Stimulated activated CD8-positive, alpha-beta memory T cell treated with anti-CD3 and anti-CD28 coated beads, Interleukin-7, amount 100 ng/mL, for 24 hours (primary cell): Measurements from ENCODE around the gene TENT5C.

Experiments used
- DNase-seq: peaks from one replicate; pipeline ENCODE4 v3.0.0-alpha.2; 2020; ENCODE audit warnings: low read depth

TENT5C gene

GRCh38 chr1:117613969-117614729 is 8.3 kb downstream of the TENT5C start:
- no peak for DNase-seq

GRCh38 chr1:117615474-117615873 is 9.6 kb downstream of the TENT5C start:
- DNase-seq, result no peak

- no peak for DNase-seq
Measured at GRCh38 chr1:117616356-117616755, 10.5 kb downstream of the TENT5C start.

- no peak for DNase-seq
Measured at GRCh38 chr1:117616967-117617366, 11.1 kb downstream of the TENT5C start.

- DNase-seq, result no peak
Measured at GRCh38 chr1:117618450-117619122, 12.7 kb downstream of the TENT5C start.

- DNase-seq, result no peak
Measured at GRCh38 chr1:117620440-117620839, 14.6 kb downstream of the TENT5C start.

- DNase-seq, result no peak
Measured at GRCh38 chr1:117621316-117621715, 15.5 kb downstream of the TENT5C start.

- no peak for DNase-seq
Measured at GRCh38 chr1:117622726-117623125, 16.9 kb downstream of the TENT5C start.

- no peak for DNase-seq
Measured at GRCh38 chr1:117623141-117623540, 17.3 kb downstream of the TENT5C start.

GRCh38 chr1:117623698-117624097 is 17.9 kb downstream of the TENT5C start:
- no peak for DNase-seq

- DNase-seq, result no peak
Measured at GRCh38 chr1:117627546-117628130, 21.8 kb downstream of the TENT5C start.

GRCh38 chr1:117628343-117628742 is 22.5 kb downstream of the TENT5C start:
- DNase-seq, result no peak

- no peak for DNase-seq
Measured at GRCh38 chr1:117629625-117630422, 24.0 kb downstream of the TENT5C start.

- no peak for DNase-seq
Measured at GRCh38 chr1:117630423-117630998, 24.7 kb downstream of the TENT5C start.

- no peak for DNase-seq
Measured at GRCh38 chr1:117631359-117632160, 25.7 kb downstream of the TENT5C start.

GRCh38 chr1:117632269-117633067 is 26.6 kb downstream of the TENT5C start:
- DNase-seq, result no peak

- DNase-seq, result no peak
Measured at GRCh38 chr1:117633068-117633345, 27.2 kb downstream of the TENT5C start.

GRCh38 chr1:117633423-117633822 is 27.6 kb downstream of the TENT5C start:
- DNase-seq, result no peak

GRCh38 chr1:117633936-117634335 is 28.1 kb downstream of the TENT5C start:
- no peak for DNase-seq

- no peak for DNase-seq
Measured at GRCh38 chr1:117634631-117635030, 28.8 kb downstream of the TENT5C start.

- DNase-seq, result no peak
Measured at GRCh38 chr1:117635805-117636204, 30.0 kb downstream of the TENT5C start.
